Loucy (cell line): ENCODE data around the gene ADCY9.

Experiments
- CTCF ChIP-seq: fragments of 200-600 bp; sonication (generic); conservative IDR thresholded peaks from 2 replicates; pipeline ENCODE4 v1.5.1; 2014; ENCODE audit warnings: mild to moderate bottlenecking, antibody characterized with exemption, low read length
- EZH2phosphoT487 ChIP-seq: fragments of 200-600 bp; IDR thresholded peaks from 2 replicates; pipeline ENCODE4 v1.6.1; 2018; ENCODE audit warnings: antibody characterized with exemption, mild to moderate bottlenecking, moderate library complexity, borderline replicate concordance

- TF ChIP-seq CTCF: no peak
- TF ChIP-seq EZH2phosphoT487: no peak
Observed at GRCh38 chr16:4021070-4021779, 95.0 kb downstream of the ADCY9 start.
